ENCODE data around the gene CEP135. TPM values are rescaled to one million over a fixed set of nuclear protein-coding genes. Genes with fewer than 3 reads are reported as not detected.

Gene CEP135
- total RNA-seq, 1 experiment from 2014 or later: 10.5 TPM

DNA sequence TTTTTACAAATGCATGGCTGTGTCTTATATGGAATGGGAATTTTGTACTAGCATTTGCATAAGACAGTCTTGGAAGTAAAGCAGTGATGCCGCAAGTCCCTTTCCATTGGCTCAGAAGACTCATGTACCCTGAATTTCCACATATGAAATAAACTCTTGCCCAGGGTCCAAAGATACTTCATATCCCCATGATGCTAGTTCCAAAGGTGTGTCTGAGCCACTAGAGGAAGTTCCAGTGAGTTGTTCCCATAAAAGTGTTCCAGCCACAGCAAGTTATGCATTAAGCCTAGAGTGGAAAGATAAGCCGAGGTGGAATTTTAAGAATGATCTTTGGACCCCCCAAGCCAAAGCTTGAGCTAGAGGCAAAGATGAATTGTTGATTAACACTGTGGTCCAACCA is 9.3 kb upstream of the CEP135 start:
- TF ChIP-seq, protein P1, sequence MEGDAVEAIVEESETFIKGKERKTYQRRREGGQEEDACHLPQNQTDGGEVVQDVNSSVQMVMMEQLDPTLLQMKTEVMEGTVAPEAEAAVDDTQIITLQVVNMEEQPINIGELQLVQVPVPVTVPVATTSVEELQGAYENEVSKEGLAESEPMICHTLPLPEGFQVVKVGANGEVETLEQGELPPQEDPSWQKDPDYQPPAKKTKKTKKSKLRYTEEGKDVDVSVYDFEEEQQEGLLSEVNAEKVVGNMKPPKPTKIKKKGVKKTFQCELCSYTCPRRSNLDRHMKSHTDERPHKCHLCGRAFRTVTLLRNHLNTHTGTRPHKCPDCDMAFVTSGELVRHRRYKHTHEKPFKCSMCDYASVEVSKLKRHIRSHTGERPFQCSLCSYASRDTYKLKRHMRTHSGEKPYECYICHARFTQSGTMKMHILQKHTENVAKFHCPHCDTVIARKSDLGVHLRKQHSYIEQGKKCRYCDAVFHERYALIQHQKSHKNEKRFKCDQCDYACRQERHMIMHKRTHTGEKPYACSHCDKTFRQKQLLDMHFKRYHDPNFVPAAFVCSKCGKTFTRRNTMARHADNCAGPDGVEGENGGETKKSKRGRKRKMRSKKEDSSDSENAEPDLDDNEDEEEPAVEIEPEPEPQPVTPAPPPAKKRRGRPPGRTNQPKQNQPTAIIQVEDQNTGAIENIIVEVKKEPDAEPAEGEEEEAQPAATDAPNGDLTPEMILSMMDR (IDR thresholded peaks at IDR 0.05; ENCODE audit: insufficient read depth in 1 of 2, low read depth in 1 of 2, low read length in 1 of 2, severe bottlenecking in 1 of 2, unreplicated experiment in 1 of 2): no peak
- no peaks in the 10 kb centered on the region for H3K36me3 ChIP-seq (ENCODE audit: control insufficient read depth, insufficient read depth, low read length)
- Mint-ChIP-seq H3K27ac (ENCODE audit: unreplicated experiment) (no peak overlapping the region), H3K9me3 (ENCODE audit: unreplicated experiment) (no peaks in the 10 kb centered on the region), H3K27me3 (ENCODE audit: insufficient read depth, unreplicated experiment) (no peaks in the 10 kb centered on the region), H3K36me3 (ENCODE audit: insufficient read depth, unreplicated experiment) (no peaks in the 10 kb centered on the region), H3K4me1 (ENCODE audit: low read depth, unreplicated experiment) (peaks cover 9% of the 10 kb centered on the region), H3K4me3 (ENCODE audit: unreplicated experiment) (no peak overlapping the region)
- no peak for DNase-seq
- CTCF ChIA-PET: no interaction called here
- intact Hi-C loops (cut with micrococcal nuclease; ENCODE audit: unreplicated experiment): no loop called here
- BruUV-seq (replicated peaks): no TSS peak
- no peak overlapping the region for H3K4me3 ChIP-seq (ENCODE audit: low read depth, low read length)
- POLR2A ChIA-PET: no interaction called here
- H3K27me3 ChIP-seq (replicated peaks; ENCODE audit: control insufficient read depth, insufficient read depth, low read length): no peaks in the 10 kb centered on the region
- peaks cover 11% of the 10 kb centered on the region; the same call in 1 of the 2 replicates for H3K9me3 ChIP-seq
- H3K4me1 ChIP-seq: peaks cover 14% of the 10 kb centered on the region

DNA sequence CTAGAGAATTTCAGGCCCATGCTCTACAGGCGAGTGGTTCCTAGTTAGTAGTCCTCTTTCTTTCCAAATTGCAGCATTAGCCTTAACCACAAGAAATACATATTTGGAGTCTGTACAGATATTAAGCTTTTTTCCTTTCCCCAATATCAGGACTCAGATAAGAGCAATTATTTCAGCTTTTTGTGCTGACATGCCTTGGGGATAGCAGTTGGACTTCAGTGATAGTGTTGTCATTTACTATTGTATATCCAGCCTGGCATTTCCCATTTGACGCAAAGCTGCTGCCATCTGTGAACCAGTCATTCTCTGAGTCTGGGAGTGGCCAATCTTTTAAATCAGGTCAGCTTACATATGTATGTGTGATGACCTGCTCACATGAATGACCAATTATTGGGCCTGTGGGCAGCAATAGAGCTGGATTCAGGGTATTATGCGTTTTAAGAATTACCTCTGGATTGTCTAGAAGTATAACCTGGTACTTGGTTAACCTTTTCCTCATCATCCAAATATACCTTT is 6.8 kb upstream of the CEP135 start:
- H3K36me3 ChIP-seq (ENCODE audit: control insufficient read depth, insufficient read depth, low read length): no peaks in the 10 kb centered on the region
- no peak overlapping the region for H3K4me3 Mint-ChIP-seq (ENCODE audit: unreplicated experiment)
- TF ChIP-seq, protein P1 (IDR thresholded peaks at IDR 0.05; ENCODE audit: insufficient read depth in 1 of 2, low read depth in 1 of 2, low read length in 1 of 2, severe bottlenecking in 1 of 2, unreplicated experiment in 1 of 2): no peak
- H3K4me3 ChIP-seq (ENCODE audit: low read depth, low read length): no peak overlapping the region
- H3K9me3 Mint-ChIP-seq (ENCODE audit: unreplicated experiment): no peaks in the 10 kb centered on the region
- no peaks in the 10 kb centered on the region for H3K27me3 ChIP-seq (replicated peaks; ENCODE audit: control insufficient read depth, insufficient read depth, low read length)
- no peak for DNase-seq
- intact Hi-C loops (cut with micrococcal nuclease; ENCODE audit: unreplicated experiment): no loop called here
- CTCF ChIA-PET: no interaction called here
- no TSS peak for BruUV-seq (replicated peaks)
- peaks cover 9% of the 10 kb centered on the region for H3K4me1 Mint-ChIP-seq (ENCODE audit: low read depth, unreplicated experiment)
- no peaks in the 10 kb centered on the region for H3K36me3 Mint-ChIP-seq (ENCODE audit: insufficient read depth, unreplicated experiment)
- no peaks in the 10 kb centered on the region for H3K27me3 Mint-ChIP-seq (ENCODE audit: insufficient read depth, unreplicated experiment)
- POLR2A ChIA-PET: interaction anchor here (0.5 kb wide), 1 partner anchor 444 kb away, joined by 10 read pairs; no protein-coding TSS in a partner anchor
- H3K9me3 ChIP-seq: peaks cover 7% of the 10 kb centered on the region; the same call in 1 of the 2 replicates
- peaks cover 14% of the 10 kb centered on the region for H3K4me1 ChIP-seq
- no peak overlapping the region for H3K27ac Mint-ChIP-seq (ENCODE audit: unreplicated experiment)

DNA sequence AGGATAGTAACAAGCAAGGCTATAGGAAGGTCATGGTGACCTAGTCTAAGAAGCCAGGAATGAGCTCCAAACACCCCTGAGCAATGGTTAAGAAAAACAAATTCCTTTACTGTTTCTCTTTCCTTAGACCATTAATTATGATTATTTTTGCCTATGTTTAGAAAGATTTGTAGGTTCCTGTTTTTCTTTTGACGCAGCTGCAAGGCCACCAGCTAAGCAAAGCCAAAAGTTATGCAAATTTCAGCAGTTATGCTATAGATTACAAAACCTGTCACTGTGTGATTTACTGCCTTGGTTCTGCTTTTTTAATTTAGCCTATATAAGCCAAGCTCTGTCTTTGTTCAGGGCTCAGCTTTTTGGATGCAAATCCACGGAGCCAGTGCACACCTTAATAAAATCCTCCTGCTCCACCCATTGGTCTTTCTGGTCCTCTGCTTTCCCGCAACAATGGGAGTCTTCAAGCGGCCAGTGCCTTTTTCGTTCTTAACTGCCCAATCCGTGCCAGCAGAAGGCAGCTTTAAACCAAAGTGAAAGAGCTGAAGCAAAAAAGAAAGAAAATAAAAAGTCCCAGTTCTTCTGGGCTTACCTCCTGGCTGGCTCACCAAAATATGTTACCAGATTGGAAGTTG is 1.4 kb upstream of the CEP135 start:
- Histone ChIP-seq H3K36me3 (ENCODE audit: control insufficient read depth, insufficient read depth, low read length) (no peaks in the 10 kb centered on the region), H3K4me3 (ENCODE audit: low read depth, low read length) (no peak overlapping the region), H3K4me1 (0 out of 2 replicates have a peak, but pooled peaks cover 10% of the 10 kb centered on the region), H3K27me3 (replicated peaks; ENCODE audit: control insufficient read depth, insufficient read depth, low read length) (no peaks in the 10 kb centered on the region), H3K9me3 (no peaks in the 10 kb centered on the region)
- no TSS peak for BruUV-seq (replicated peaks)
- no peaks in the 10 kb centered on the region for H3K9me3 Mint-ChIP-seq (ENCODE audit: unreplicated experiment)
- no peak for DNase-seq
- peak overlapping the region; percentile 93 for H3K27ac Mint-ChIP-seq (ENCODE audit: unreplicated experiment)
- peaks cover 6% of the 10 kb centered on the region for H3K36me3 Mint-ChIP-seq (ENCODE audit: insufficient read depth, unreplicated experiment)
- TF ChIP-seq, protein P1 (IDR thresholded peaks at IDR 0.05; ENCODE audit: insufficient read depth in 1 of 2, low read depth in 1 of 2, low read length in 1 of 2, severe bottlenecking in 1 of 2, unreplicated experiment in 1 of 2): no peak
- CTCF ChIA-PET: no interaction called here
- H3K4me3 Mint-ChIP-seq (ENCODE audit: unreplicated experiment): peak overlapping the region; percentile 90
- POLR2A ChIA-PET: interaction anchor here (2.1 kb wide), 1 partner anchor 440 kb away, joined by 9 read pairs; the partner anchor contains the start of gene AASDH
- no peaks in the 10 kb centered on the region for H3K27me3 Mint-ChIP-seq (ENCODE audit: insufficient read depth, unreplicated experiment)
- intact Hi-C loops (cut with micrococcal nuclease; ENCODE audit: unreplicated experiment): no loop called here
- peaks cover 16% of the 10 kb centered on the region for H3K4me1 Mint-ChIP-seq (ENCODE audit: low read depth, unreplicated experiment)

Measured in Caco-2 (cell line).